Measurements from ENCODE around the gene RILPL1. TPM values are rescaled to one million over a fixed set of nuclear protein-coding genes. Genes with fewer than 3 reads are reported as not detected.

RILPL1 gene
- total and polyA plus RNA-seq, 8 donors: 2.7 to 42.3 (median 7.5) TPM

DNA sequence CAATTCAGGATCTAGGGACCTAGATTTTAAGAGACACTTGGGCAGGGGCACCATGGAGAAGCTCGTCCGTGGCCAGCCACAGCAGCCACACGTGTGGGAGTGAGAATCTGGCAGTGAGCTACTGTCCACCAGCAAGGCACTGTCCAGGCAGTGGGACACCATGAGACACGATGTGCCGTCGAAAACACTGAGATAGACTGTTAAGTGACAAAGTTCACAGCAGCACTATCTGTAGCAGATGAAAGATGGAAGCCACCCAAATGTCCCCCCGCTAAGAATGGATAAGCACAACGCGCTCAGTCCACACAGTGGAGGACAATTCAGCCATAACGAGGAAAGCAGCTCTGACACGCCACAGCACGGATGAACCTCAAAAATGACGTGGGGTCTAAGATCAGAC lies 19.7 kb downstream of the RILPL1 start:
- 73 to 84% (median 78%) methylated on average over 13 of the region's 13 CpGs for WGBS, 5 donors
- no peaks in the 10 kb centered on the region for H3K27me3 ChIP-seq
- TF ChIP-seq, protein P1, sequence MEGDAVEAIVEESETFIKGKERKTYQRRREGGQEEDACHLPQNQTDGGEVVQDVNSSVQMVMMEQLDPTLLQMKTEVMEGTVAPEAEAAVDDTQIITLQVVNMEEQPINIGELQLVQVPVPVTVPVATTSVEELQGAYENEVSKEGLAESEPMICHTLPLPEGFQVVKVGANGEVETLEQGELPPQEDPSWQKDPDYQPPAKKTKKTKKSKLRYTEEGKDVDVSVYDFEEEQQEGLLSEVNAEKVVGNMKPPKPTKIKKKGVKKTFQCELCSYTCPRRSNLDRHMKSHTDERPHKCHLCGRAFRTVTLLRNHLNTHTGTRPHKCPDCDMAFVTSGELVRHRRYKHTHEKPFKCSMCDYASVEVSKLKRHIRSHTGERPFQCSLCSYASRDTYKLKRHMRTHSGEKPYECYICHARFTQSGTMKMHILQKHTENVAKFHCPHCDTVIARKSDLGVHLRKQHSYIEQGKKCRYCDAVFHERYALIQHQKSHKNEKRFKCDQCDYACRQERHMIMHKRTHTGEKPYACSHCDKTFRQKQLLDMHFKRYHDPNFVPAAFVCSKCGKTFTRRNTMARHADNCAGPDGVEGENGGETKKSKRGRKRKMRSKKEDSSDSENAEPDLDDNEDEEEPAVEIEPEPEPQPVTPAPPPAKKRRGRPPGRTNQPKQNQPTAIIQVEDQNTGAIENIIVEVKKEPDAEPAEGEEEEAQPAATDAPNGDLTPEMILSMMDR (IDR thresholded peaks at IDR 0.05): no peak
- no peak for TF ChIP-seq POLR2AphosphoS5 (IDR thresholded peaks at IDR 0.05)
- no peak for TF ChIP-seq POLR2A (IDR thresholded peaks at IDR 0.05)
- TF ChIP-seq EP300 (IDR thresholded peaks at IDR 0.05): no peak
- H3K4me3 ChIP-seq: no peak overlapping the region
- no peaks in the 10 kb centered on the region for H3K9me3 ChIP-seq
- H3K4me1 ChIP-seq: peaks cover 0 to 6% (median under 1%) of the 10 kb centered on the region in 4 donors
- peaks cover 8 to 69% (median 36%) of the 10 kb centered on the region in 4 donors for H3K36me3 ChIP-seq
- no peak for DNase-seq
- intact Hi-C loops (cut with DNase I; ENCODE audit: low total_unique reads): no loop called here
- H3K27ac ChIP-seq: no peak overlapping the region

DNA sequence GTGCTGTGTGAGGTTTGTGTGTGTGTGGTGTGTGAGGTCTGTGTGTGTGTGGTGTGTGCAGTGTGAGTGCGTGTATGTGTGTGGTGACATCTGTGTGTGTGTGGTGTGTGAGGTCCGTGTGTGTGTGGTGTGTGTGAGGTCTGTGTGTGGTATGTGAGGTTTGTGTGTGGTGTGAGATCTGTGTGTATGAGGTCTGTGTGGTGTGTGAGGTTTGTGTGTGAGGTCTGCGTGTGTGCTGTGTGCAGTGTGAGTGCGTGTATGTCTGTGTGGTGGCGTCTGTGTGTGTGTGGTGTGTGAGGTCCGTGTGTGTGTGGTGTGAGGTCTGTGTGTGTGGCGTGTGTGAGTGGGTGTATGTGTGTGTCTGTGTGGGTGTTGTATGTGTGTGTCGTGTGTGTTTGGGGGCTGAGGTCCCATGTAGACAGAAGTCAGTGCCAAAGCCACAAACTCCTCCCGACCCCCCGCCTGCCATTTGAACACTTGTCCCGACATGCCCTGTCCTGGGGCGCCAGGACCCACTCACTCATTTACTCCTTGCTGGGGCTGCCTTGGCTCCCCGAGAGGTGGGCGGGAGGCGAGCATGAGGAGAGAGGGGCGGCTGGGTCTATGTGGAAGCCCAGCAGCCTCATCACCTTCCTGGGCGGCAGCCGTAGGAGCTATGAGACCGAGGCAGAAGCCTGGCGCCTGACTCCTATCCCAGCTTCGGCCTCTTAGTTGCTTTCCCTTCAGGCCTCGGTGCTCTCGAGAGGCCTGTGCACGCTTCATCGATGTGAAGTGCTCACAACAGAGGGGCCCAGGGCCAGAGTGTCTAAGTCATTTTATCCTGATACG lies 20.5 kb downstream of the RILPL1 start:
- H3K27ac ChIP-seq: no peak overlapping the region
- no peaks in the 10 kb centered on the region for H3K27me3 ChIP-seq
- H3K9me3 ChIP-seq: no peaks in the 10 kb centered on the region
- WGBS, 5 donors: 81 to 85% (median 84%) methylated on average over 24 to 26 of the region's 26 CpGs
- H3K4me1 ChIP-seq: peaks cover 0 to 5% (median 0%) of the 10 kb centered on the region in 4 donors
- H3K36me3 ChIP-seq: peaks cover 6 to 65% (median 33%) of the 10 kb centered on the region in 4 donors
- intact Hi-C loops (cut with DNase I; ENCODE audit: low total_unique reads): no loop called here
- no peak for TF ChIP-seq EP300 (IDR thresholded peaks at IDR 0.05)
- TF ChIP-seq POLR2AphosphoS5 (IDR thresholded peaks at IDR 0.05): no peak
- TF ChIP-seq POLR2A (IDR thresholded peaks at IDR 0.05): no peak
- TF ChIP-seq, protein P1 (IDR thresholded peaks at IDR 0.05): no peak
- no peak for DNase-seq
- H3K4me3 ChIP-seq: no peak overlapping the region

DNA sequence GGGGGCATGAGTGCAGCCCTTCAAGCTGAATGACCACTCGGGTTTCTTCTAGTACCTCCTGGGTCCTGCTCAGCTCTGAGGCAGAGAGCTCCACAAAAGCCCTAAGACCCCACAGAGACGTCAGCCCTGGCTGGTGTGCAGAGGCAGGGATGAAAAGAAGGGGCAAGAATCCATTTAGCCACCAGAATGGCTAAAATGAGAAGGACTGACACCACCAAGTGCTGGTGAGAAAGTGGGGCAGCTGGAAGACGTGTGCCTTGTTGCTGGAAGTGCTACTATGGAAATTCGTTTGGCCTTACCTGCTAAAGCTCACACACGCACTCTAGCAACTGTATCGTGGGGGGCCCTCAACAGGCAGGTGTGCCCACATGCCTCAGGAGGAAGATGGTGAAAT lies 26.7 kb downstream of the RILPL1 start:
- Histone ChIP-seq H3K36me3 (peaks cover 4 to 33% (median 17%) of the 10 kb centered on the region in 4 donors), H3K27ac (no peak overlapping the region), H3K4me3 (no peak overlapping the region), H3K27me3 (no peaks in the 10 kb centered on the region), H3K4me1 (peaks cover 0 to 5% (median 0%) of the 10 kb centered on the region in 4 donors), H3K9me3 (no peaks in the 10 kb centered on the region)
- 89 to 96% (median 93%) methylated on average over 6 of the region's 6 CpGs for WGBS, 5 donors
- DNase-seq: no peak
- intact Hi-C loops (cut with DNase I; ENCODE audit: low total_unique reads): no loop called here
- no peak for TF ChIP-seq POLR2A (IDR thresholded peaks at IDR 0.05)
- no peak for TF ChIP-seq POLR2AphosphoS5 (IDR thresholded peaks at IDR 0.05)
- TF ChIP-seq EP300 (IDR thresholded peaks at IDR 0.05): no peak
- TF ChIP-seq, protein P1 (IDR thresholded peaks at IDR 0.05): no peak

DNA sequence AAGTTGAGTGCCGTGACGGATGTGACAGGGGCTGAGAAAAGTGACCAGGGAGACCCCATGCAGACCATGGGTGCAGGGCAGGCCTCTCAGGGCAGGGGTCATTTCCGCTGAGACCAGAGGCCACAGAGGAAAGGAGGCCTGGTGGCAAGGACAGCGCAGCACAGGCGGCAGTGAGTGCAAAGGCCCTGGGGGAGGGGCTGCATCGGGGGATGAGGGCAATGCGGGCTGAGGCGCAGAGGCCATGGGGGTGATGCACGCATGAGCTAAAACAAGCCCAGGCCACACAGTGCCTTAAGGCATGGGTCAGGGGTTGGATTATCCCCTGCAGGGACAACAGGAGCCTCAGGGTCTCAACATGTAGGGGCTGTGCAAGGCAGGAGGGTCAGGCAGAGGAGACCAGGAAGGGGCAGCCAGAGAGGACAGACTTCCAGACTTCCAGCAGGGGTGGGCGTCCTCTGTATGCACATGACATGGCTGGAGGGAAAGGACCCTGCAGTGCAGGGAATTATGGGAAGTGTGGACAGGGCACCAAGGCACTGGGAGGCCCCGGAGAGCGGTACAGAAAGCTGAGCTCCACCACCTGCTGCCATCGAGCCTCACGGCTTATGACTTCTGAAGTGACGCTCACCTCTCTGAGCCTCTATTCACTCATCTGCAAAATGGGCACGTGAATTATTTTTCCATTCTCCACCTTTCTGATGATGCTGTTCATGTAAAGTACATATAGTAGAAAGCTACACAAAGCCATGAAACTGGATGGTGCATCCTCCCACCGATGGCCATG lies 27.3 kb downstream of the RILPL1 start:
- Histone ChIP-seq H3K4me3 (no peak overlapping the region), H3K27me3 (no peaks in the 10 kb centered on the region), H3K9me3 (no peaks in the 10 kb centered on the region), H3K27ac (no peak overlapping the region), H3K4me1 (peaks cover 0 to 5% (median 0%) of the 10 kb centered on the region in 4 donors), H3K36me3 (peaks cover 4 to 27% (median 14%) of the 10 kb centered on the region in 4 donors)
- DNase-seq: no peak
- TF ChIP-seq, protein P1 (IDR thresholded peaks at IDR 0.05): no peak
- TF ChIP-seq EP300 (IDR thresholded peaks at IDR 0.05): no peak
- TF ChIP-seq POLR2AphosphoS5 (IDR thresholded peaks at IDR 0.05): no peak
- TF ChIP-seq POLR2A (IDR thresholded peaks at IDR 0.05): no peak
- WGBS, 5 donors: 92 to 95% (median 93%) methylated on average over 17 of the region's 17 CpGs
- intact Hi-C loops (cut with DNase I; ENCODE audit: low total_unique reads): no loop called here
